ENCODE results near the gene ADAMTS9. TPM values are rescaled to one million over a fixed set of nuclear protein-coding genes. Genes with fewer than 3 reads are reported as not detected.

The ADAMTS9 gene
- total and polyA plus RNA-seq, 4 donors, result 21.8 to 74.5 (median 45.7) TPM

- Histone ChIP-seq H3K27ac (ENCODE audit: low read depth, low read length) (no peak overlapping the region), H3K4me1 (ENCODE audit: control insufficient read depth, insufficient read depth, low read length) (peaks cover 3% of the 10 kb centered on the region), H3K9me3 (ENCODE audit: control insufficient read depth, insufficient read depth, low read length) (no peaks in the 10 kb centered on the region), H3K4me3 (ENCODE audit: low read depth, low read length) (no peak overlapping the region), H3K27me3 (ENCODE audit: control insufficient read depth, insufficient read depth, low read length) (peaks cover 3% of the 10 kb centered on the region), H3K36me3 (ENCODE audit: control insufficient read depth, insufficient read depth, low read length) (no peaks in the 10 kb centered on the region)
- WGBS (ENCODE audit: insufficient coverage), result no CpG with 5 or more reads among the region's 4 CpGs
- DNase-seq (ENCODE audit: low read depth in 4 of 6, low spot score in 6 of 6), result peak in 1 of 6 donors; percentile 68
Observed at GRCh38 chr3:64495121-64495780, 192.5 kb downstream of the ADAMTS9 start.

DNA sequence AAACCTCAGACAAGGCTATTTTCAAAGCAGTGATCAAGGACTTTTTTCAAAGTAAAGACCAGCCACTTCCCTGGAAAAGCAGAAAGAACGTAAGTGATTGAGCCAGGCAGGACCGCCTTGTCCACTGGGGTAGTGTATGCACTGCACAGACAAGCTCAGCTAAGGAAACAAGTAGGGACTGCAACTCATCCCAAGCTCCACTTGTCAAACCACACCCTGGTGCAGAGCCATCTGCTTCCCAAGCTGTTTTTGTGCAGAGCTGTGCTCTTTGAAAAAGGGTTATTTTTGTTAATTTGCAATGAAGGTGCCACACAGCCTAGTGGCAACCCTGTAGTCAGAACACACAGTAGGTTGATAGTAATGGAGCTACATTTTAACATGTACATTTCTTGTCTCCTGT lies 193.3 kb downstream of the ADAMTS9 start:
- Histone ChIP-seq H3K4me3 (ENCODE audit: low read depth, low read length) (no peak overlapping the region), H3K27ac (ENCODE audit: low read depth, low read length) (no peak overlapping the region), H3K9me3 (ENCODE audit: control insufficient read depth, insufficient read depth, low read length) (no peaks in the 10 kb centered on the region), H3K36me3 (ENCODE audit: control insufficient read depth, insufficient read depth, low read length) (no peaks in the 10 kb centered on the region), H3K27me3 (ENCODE audit: control insufficient read depth, insufficient read depth, low read length) (peaks cover 3% of the 10 kb centered on the region), H3K4me1 (ENCODE audit: control insufficient read depth, insufficient read depth, low read length) (peaks cover 10% of the 10 kb centered on the region)
- peak in 2 of 6 donors; percentile 42 to 62 for DNase-seq (ENCODE audit: low read depth in 4 of 6, low spot score in 6 of 6)
- WGBS (ENCODE audit: insufficient coverage), result 75% methylated on average over 2 of the region's 2 CpGs

GRCh38 chr3:64493149-64493548 lies 194.7 kb downstream of the ADAMTS9 start:
- peaks cover 3% of the 10 kb centered on the region for H3K27me3 ChIP-seq (ENCODE audit: control insufficient read depth, insufficient read depth, low read length)
- peaks cover 18% of the 10 kb centered on the region for H3K4me1 ChIP-seq (ENCODE audit: control insufficient read depth, insufficient read depth, low read length)
- H3K4me3 ChIP-seq (ENCODE audit: low read depth, low read length), result no peak overlapping the region
- no peaks in the 10 kb centered on the region for H3K9me3 ChIP-seq (ENCODE audit: control insufficient read depth, insufficient read depth, low read length)
- DNase-seq (ENCODE audit: low read depth in 4 of 6, low spot score in 6 of 6), result no peak
- no peaks in the 10 kb centered on the region for H3K36me3 ChIP-seq (ENCODE audit: control insufficient read depth, insufficient read depth, low read length)
- H3K27ac ChIP-seq (ENCODE audit: low read depth, low read length), result no peak overlapping the region
- WGBS (ENCODE audit: insufficient coverage), result 80% methylated on average over 1 of the region's 2 CpGs

DNA sequence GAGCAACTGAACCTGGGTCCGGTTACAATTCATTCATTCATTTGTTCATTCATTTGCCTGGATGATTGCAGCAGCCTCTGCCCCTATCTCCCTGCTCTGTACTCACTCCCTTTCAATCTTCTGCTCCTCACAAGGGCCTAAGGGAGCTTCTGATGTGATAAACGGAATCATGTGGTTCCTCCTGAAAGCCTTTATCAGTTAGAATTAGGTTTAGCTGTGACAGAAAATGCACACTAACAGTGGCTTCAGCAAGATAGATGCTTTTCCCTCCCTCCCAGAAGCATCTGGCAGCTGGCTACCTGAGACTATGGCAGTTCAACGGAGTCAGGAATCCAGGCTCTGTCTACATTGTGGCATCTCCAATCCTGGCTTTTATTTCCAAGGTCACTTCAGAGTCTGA lies 196.0 kb downstream of the ADAMTS9 start:
- peaks cover 18% of the 10 kb centered on the region for H3K4me1 ChIP-seq (ENCODE audit: control insufficient read depth, insufficient read depth, low read length)
- peak in 1 of 6 donors; percentile 69 for DNase-seq (ENCODE audit: low read depth in 4 of 6, low spot score in 6 of 6)
- no peaks in the 10 kb centered on the region for H3K36me3 ChIP-seq (ENCODE audit: control insufficient read depth, insufficient read depth, low read length)
- no peak overlapping the region for H3K27ac ChIP-seq (ENCODE audit: low read depth, low read length)
- H3K4me3 ChIP-seq (ENCODE audit: low read depth, low read length), result no peak overlapping the region
- peaks cover 3% of the 10 kb centered on the region for H3K27me3 ChIP-seq (ENCODE audit: control insufficient read depth, insufficient read depth, low read length)
- 78% methylated on average over 1 of the region's 3 CpGs for WGBS (ENCODE audit: insufficient coverage)
- H3K9me3 ChIP-seq (ENCODE audit: control insufficient read depth, insufficient read depth, low read length), result no peaks in the 10 kb centered on the region

GRCh38 chr3:64490180-64490724 lies 197.5 kb downstream of the ADAMTS9 start:
- DNase-seq (ENCODE audit: low read depth in 4 of 6, low spot score in 6 of 6), result no peak
- peaks cover 3% of the 10 kb centered on the region for H3K27me3 ChIP-seq (ENCODE audit: control insufficient read depth, insufficient read depth, low read length)
- no peak overlapping the region for H3K27ac ChIP-seq (ENCODE audit: low read depth, low read length)
- H3K4me1 ChIP-seq (ENCODE audit: control insufficient read depth, insufficient read depth, low read length), result peaks cover 18% of the 10 kb centered on the region
- no peaks in the 10 kb centered on the region for H3K9me3 ChIP-seq (ENCODE audit: control insufficient read depth, insufficient read depth, low read length)
- WGBS (ENCODE audit: insufficient coverage), result 88% methylated on average over 4 of the region's 6 CpGs
- H3K4me3 ChIP-seq (ENCODE audit: low read depth, low read length), result no peak overlapping the region
- H3K36me3 ChIP-seq (ENCODE audit: control insufficient read depth, insufficient read depth, low read length), result no peaks in the 10 kb centered on the region

DNA sequence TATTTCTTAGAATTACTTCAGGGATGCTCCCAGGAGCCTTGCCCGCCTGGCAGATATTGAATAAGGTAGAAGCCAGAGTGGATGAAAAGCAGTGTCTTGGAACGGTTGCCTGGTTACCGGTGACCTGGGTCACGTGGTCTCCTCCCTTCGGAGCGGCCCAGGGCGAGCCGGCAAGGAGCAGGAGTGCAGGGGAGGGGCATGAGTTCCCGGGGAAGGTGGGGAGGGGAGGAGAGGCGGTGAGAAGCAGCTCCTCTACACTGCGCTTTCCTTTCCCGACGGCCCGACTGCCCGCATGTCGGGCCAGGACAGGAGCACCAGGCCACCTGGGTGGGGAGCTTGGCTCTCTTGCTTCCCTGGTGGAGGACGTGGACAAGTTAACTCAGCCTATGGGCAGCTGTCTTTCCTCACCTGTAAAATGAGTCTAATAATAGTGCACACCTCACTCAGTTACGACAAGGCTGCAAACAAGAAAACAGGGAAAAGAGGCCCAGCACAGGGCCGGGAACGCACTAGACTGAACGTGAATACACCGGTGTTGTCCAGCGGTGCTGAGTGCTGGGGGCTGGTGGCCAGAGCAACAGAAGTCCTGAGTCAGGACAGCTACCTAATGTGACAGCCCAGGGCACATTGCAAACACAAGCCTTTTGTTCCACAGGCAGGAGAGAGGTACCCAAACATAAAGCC lies 198.3 kb downstream of the ADAMTS9 start:
- no peaks in the 10 kb centered on the region for H3K36me3 ChIP-seq (ENCODE audit: control insufficient read depth, insufficient read depth, low read length)
- no peak overlapping the region for H3K27ac ChIP-seq (ENCODE audit: low read depth, low read length)
- H3K27me3 ChIP-seq (ENCODE audit: control insufficient read depth, insufficient read depth, low read length), result peaks cover 3% of the 10 kb centered on the region
- H3K4me3 ChIP-seq (ENCODE audit: low read depth, low read length), result no peak overlapping the region
- DNase-seq (ENCODE audit: low read depth in 4 of 6, low spot score in 6 of 6), result peak in 4 of 6 donors; percentile 42 to 95 (median 56)
- H3K4me1 ChIP-seq (ENCODE audit: control insufficient read depth, insufficient read depth, low read length), result peaks cover 18% of the 10 kb centered on the region
- WGBS (ENCODE audit: insufficient coverage), result 18% methylated on average over 19 of the region's 23 CpGs
- no peaks in the 10 kb centered on the region for H3K9me3 ChIP-seq (ENCODE audit: control insufficient read depth, insufficient read depth, low read length)

DNA sequence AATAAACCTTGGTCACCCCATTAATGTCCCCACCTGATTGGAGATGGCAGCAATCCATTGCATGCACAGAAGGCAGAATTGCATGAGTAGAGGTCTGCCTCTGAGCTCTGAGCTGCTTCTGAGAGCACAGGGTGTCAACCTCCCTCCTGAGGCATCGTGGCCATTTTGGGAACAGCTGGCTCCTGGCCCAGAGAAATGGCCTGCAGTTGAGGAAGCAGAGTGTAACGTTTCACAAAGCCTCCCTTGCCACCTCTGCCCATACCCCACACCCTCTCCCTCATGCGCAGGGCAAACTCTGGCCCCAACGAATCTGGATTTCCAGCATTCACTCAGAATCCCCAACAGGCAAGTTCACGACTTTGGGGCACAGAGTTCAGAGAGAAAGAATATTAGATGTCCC lies 198.9 kb downstream of the ADAMTS9 start:
- H3K4me3 ChIP-seq (ENCODE audit: low read depth, low read length), result no peak overlapping the region
- 18% methylated on average over 5 of the region's 5 CpGs for WGBS (ENCODE audit: insufficient coverage)
- no peak overlapping the region for H3K27ac ChIP-seq (ENCODE audit: low read depth, low read length)
- H3K27me3 ChIP-seq (ENCODE audit: control insufficient read depth, insufficient read depth, low read length), result peaks cover 3% of the 10 kb centered on the region
- no peak for DNase-seq (ENCODE audit: low read depth in 4 of 6, low spot score in 6 of 6)
- no peaks in the 10 kb centered on the region for H3K9me3 ChIP-seq (ENCODE audit: control insufficient read depth, insufficient read depth, low read length)
- H3K36me3 ChIP-seq (ENCODE audit: control insufficient read depth, insufficient read depth, low read length), result no peaks in the 10 kb centered on the region
- peaks cover 18% of the 10 kb centered on the region for H3K4me1 ChIP-seq (ENCODE audit: control insufficient read depth, insufficient read depth, low read length)

- WGBS (ENCODE audit: insufficient coverage), result 0% methylated on average over 1 of the region's 4 CpGs
- H3K27ac ChIP-seq (ENCODE audit: low read depth, low read length), result no peak overlapping the region
- peak; percentile 59 to 96 (median 75) for DNase-seq (ENCODE audit: low read depth in 4 of 6, low spot score in 6 of 6)
- no peaks in the 10 kb centered on the region for H3K9me3 ChIP-seq (ENCODE audit: control insufficient read depth, insufficient read depth, low read length)
- H3K36me3 ChIP-seq (ENCODE audit: control insufficient read depth, insufficient read depth, low read length), result no peaks in the 10 kb centered on the region
- H3K4me1 ChIP-seq (ENCODE audit: control insufficient read depth, insufficient read depth, low read length), result peaks cover 7% of the 10 kb centered on the region
- H3K4me3 ChIP-seq (ENCODE audit: low read depth, low read length), result no peak overlapping the region
- H3K27me3 ChIP-seq (ENCODE audit: control insufficient read depth, insufficient read depth, low read length), result no peaks in the 10 kb centered on the region
Observed at GRCh38 chr3:64484289-64484992, 203.4 kb downstream of the ADAMTS9 start.

DNA sequence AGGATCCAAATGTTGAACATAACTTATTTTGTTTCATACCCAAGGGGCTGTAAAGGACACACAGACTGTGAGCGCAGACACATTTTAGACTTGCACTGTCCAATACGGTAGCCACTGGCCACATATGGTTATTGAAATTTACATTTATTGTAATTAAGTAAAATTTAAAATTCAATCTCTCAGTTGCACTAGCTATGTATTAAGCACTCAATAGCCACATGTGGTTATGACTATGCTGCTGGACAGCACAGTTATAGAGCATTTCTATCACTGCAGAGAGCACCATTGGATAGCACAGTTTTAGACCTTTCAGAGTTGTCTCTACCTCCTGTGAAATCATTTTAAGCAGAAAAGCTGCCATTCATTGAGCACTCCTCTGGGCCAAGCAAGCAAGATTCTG lies 204.3 kb downstream of the ADAMTS9 start:
- Histone ChIP-seq H3K9me3 (ENCODE audit: control insufficient read depth, insufficient read depth, low read length) (no peaks in the 10 kb centered on the region), H3K4me1 (ENCODE audit: control insufficient read depth, insufficient read depth, low read length) (no peaks in the 10 kb centered on the region), H3K4me3 (ENCODE audit: low read depth, low read length) (no peak overlapping the region), H3K36me3 (ENCODE audit: control insufficient read depth, insufficient read depth, low read length) (no peaks in the 10 kb centered on the region), H3K27ac (ENCODE audit: low read depth, low read length) (no peak overlapping the region), H3K27me3 (ENCODE audit: control insufficient read depth, insufficient read depth, low read length) (no peaks in the 10 kb centered on the region)
- no CpG with 5 or more reads among the region's 2 CpGs for WGBS (ENCODE audit: insufficient coverage)
- DNase-seq (ENCODE audit: low read depth in 4 of 6, low spot score in 6 of 6), result no peak
